Activated CD8-positive, alpha-beta memory T cell treated with anti-CD3 and anti-CD28 coated beads, Interleukin-2, amount 50 U/mL, for 24 hours (primary cell): ENCODE measurements around the gene ZNF787.
"Not testable (repeated sequence)": the region's sequence is repeated elsewhere in the genome, so short reads cannot be mapped to it uniquely, and the experiment has no call there.

Experiments
- DNase-seq: peaks from one replicate; pipeline ENCODE4 v3.0.0-alpha.2; 2020; ENCODE audit errors: extremely low read depth

ZNF787 gene

GRCh38 chr19:56105831-56106396 lies 15.2 kb downstream of the ZNF787 start:
- not testable (repeated sequence) for DNase-seq

DNA sequence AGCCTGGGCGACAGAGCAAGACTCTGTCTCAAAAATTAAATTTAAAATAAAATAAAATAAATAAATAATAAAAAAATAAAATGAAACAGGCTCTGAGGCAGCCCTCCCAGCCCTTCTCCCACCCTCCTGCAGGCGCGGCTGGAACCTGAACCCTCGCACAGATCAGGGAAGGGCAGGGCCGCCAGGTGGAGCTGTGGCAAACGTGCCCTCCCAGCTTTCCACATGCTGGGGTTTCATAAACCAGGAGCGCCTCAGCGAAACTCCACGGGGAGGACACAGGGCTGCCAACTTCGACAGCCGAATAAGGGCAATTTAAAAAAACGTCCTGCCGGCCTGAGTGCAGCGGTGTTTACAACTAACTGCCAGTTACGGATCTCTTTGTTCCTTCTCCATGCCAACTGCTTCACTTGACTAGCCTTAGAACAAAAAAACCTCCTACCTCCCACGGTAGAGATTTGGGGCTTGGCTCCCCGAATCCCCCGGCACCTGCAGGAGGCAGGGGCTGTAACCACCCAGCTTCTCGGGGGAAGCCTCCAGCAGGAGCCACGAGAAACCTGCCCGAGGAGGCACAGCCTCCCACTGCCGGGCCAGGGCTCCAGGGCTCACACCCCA lies 15.9 kb downstream of the ZNF787 start:
- no peak for DNase-seq

DNA sequence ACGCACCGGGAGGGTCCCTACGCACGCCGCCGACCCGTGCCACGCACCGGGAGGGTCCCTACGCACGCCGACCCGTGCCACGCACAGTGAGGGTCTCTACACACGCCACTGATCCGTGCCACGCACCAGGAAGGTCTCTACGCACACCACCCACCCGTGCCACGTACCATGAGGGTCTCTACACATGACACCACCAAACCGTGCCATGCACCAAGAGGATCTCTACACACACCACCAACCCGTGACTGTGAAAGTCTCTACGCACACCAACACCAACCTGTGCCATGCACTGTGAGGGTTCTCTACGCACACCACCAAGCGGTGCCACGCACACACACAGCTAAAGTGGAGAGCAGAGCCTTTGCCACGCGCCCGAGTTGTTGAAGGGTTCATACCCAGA lies 16.7 kb downstream of the ZNF787 start:
- DNase-seq: no peak

DNA sequence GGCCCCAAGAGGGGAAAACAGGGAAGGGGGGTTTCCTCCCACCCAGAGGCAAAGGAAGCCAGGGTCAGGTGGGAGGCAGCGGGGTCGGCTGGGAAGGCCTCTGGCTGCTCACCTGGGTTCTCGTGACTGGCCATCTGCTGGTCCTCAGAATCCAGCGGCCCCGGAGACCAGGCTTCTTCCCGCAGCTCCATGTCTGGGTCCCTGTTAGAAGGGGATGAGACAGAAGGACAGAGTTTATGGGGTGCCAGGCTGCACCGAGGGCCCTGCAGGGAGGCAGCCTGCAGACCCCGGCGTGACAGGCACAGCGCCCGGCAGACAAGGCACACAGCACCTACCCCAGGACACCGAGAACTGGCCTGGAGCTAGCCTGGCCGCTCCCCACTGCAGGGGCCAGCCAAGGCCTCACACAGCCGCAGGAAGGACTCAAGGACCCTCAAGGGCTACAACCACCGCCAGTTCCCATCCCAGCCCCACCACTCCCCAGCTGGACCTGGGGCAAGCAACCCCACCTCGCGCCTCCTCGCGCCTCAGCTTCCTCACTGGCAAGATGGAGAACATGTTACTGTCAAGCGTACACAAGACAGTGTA lies 18.0 kb downstream of the ZNF787 start:
- DNase-seq: no peak

DNA sequence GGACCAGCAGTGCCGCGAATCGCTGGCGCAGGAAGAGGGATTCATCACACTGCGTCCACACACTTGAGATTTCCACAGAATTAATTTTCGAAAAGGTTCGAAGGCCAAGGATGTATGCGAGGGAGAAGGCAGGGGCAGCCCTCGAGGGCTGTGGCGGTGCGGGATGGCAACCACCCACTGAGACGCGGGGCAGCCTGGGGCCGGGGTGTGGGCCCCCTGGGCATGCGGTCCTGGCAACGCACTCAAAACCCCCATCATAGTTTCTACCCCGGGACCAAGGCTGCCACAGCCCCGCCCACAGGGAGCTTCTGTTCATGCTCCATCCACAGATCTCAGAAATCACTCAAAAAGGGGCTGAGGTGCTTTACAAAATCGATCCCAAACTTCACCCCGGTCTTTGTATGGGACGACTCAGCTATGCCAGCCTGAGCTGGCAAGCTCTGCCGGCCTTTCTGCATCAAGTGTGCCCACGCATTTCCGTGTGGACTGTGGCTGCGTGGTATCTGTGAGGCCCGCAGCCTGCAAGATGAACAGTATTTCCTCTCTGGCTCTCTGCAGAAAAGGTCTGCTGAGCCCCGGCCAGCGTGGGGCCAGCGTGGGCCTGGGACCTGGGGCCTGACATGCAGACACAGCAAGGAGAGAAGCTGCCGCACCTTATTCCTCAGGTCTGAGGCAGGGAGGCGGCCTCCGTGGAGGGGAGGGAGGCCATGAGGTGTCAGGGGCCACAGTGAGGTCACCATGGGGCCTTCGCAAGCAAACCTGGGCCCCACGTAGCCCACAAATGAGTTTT lies 19.2 kb downstream of the ZNF787 start:
- no peak for DNase-seq

DNA sequence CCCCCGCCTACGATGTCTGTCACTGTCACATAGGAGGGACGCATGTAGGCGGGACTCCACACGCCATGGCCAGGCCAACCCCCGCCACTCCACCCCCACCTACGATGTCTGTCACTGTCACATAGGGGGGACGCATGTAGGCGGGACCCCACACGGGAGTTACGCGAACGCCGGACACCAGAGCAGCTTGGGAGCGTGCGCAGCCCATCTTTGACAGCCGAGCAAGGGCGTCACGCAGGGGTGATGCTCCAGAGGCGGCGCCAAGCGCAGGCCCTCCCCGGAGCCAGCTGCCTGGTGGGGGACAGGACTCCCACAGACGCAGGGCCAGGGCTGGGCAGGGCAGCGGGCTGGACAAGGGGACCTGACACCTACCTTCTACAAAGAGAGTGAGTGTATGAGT lies 20.0 kb downstream of the ZNF787 start:
- no peak for DNase-seq

DNA sequence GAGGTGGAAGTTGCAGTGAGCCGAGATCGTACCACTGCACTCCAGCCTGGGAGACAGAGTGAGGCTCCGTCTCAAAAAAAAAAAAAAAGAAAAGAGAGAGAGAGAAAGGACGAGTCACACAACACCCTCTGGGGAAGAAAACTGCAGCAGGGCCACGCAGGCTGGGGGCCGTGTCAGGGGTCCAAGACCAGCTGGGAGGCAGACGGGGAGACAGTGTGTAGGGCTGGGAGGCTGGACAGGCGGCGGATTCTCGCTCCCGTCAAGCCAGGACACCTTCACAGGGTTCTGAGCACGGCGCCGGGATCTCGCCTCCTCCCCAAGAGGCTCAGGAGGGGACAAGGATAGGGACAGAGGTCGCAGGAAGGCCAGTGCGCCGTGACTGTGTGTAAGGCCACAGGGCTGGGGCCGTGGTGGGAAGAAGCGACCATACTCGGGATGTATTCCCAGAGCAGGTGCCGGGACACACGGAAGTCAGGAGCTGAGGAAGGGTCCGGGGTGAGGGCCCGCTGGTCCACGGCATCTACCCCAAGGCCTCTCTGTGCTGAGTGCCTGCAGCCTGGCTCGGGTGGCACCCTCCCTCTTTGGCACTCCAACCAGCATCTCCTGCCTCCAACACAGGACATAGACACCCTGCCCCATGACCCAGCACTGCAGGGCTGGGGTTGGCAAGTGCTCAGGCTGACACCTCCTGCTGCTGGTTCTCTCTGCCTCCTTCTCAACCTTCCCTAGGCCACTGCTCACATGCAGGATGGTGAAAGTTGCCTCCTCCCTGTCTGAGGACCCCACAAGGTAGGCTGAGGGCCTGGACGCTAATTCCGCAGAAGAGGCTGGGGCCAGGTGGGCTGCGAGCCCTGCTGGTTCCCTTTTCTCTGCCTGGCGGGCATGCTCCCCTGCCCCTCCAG lies 21.2 kb downstream of the ZNF787 start:
- DNase-seq: no peak

DNA sequence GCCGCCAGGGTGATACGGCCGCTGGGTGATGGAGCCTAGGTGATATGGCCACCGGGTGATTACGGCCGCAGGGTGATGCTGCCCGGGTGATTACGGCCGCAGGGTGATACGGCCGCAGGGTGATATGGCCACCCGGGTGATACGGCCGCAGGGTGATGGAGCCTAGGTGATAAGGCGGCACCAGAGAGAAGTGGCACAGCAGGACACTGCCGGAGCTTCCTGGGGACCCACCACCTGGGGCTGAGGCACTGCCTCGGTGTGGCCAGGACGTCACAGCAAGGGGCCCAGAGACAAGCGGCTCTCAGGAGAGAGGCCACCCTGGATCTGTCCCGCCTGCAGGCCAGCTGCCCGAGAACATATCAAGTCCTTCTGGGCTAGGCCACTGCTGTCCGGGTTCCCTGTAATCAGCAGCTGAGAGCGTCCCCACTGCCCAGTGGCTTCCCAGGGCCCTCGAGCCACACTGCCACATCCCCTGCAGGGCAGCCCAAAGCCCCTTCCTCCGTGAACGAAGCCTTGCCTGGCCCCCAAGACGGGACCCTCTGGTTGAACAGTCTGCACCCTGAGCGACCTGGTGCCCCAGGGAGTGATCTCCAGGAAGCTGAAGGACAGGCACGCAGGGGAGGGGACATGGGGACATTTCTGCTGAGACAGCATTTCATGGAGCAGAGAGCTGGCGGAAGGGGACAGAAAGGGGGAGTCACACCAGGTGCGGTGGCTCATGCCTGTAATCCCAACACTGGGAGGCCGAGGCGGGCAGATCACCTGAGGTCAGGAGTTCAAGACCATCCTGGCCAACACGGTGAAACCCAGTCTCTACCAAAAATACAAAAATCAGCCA lies 22.1 kb downstream of the ZNF787 start:
- DNase-seq: no peak

DNA sequence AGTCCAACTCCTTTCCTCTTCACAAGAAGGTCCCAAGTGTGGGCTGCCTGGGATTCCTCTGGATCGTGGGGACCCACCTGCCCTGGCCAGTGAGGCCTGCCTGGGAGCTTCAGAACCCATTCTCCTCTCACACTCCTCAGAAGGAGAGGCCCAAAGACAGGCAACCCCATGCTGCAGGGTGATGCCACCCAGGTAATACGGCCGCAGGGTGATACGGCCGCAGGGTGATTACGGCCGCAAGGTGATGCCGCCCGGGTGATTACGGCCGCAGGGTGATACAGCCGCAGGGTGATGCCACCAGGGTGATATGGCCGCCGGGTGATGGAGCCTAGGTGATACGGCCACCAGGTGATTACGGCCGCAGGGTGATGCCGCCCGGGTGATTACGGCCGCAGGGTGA lies 22.9 kb downstream of the ZNF787 start:
- DNase-seq: not testable (repeated sequence)

DNA sequence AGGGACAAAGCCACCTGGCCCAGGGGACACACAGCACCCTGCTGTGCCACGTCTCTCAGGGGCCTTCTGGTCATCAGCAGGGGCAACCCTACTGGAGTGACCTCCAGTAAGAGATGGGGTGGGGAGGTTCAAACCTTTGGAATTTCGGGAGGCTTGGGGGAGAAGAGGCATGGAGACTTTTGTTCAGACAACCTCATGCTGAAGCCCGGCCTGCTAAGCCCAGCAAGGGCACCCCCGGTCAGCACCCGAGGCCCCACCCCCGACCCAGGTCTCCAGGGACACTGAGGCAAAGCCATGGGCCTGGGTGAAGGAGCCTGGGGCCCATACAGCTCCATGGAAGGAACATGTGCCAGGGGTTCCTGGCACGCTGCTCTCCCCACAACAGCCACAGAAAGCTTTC lies 23.3 kb downstream of the ZNF787 start:
- no peak for DNase-seq

- no peak for DNase-seq
These were observed 23.8 kb downstream of the ZNF787 start for GRCh38 chr19:56097306-56097705.

DNA sequence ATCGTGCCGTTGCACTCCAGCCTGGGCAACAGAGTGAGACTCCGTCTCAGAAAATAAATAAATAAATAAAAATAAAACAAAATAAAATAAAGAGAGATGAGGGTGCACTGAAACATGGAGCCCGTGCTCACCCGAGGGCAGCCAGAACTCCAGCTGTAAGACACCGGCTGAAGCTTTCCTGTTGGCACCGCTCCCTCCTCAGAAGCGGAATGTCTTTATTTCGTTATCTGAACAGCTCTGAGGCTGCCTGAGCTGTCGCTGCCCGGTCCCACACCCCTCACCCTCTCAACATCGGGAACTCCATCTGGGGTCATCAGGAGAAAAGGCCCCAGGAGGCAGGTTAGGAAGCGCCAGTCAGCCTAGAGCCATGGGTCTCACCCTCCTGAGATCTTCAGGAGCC lies 24.4 kb downstream of the ZNF787 start:
- DNase-seq: no peak

- DNase-seq: no peak
These were observed 26.6 kb downstream of the ZNF787 start for GRCh38 chr19:56094449-56094848.

GRCh38 chr19:56092685-56093631 lies 28.1 kb downstream of the ZNF787 start:
- DNase-seq: no peak

DNA sequence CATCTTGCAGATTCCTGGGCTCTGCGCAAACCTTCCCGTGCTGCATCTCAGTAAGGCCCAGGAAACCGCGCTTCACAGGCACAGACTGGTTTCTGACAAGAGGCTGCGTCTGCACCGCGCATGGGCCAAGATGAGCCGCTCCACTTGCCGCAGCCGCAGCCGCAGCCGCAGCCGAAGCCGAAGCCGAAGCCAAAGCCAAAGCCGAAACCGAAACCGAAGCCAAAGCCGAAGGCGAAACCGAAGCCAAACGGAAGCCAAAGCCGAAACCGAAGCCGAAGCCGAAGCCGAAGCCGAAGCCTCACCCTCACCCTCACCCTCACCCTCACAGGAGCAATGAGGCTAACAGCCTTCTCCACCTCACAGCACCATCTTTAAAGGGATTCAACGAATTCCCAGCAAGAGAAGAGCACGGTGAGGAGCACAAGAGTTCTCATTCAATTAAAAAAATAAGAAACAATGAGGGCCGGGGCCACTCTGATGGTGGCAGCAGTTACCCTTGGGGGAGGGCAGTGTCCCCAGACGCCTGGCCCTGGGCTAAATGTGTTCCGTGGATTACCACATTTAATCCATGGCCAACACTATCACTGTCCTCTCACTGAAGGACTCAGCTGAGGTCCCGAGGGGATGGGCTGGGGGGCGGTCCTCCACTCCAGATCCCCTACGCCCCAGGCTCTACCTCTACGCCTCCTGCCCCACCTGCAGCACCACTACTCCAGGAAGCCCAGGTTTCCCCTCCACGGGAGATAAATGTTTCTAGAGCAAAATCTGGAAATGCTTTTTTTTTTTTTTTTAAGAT lies 29.1 kb downstream of the ZNF787 start:
- DNase-seq: no peak

DNA sequence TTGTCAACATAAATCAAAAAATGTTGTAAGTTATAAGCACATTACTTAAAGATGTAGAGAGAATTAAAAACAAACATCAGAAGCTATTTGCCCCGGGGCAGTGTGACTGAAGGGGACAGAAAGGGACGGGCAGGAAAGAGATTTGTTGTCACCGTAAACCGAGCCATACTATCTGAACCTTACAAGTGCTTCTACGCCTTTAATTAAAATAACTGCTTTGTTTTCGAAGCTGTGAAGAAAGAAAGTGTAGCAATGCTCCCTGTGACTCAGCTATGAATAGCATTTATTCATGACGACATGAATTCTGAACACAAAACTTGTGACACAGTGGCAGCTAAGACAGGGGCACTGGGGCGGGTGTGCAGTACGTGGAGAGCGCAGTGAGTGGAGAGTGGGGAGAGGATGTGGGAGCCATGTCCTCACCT lies 30.0 kb downstream of the ZNF787 start:
- DNase-seq: no peak

DNA sequence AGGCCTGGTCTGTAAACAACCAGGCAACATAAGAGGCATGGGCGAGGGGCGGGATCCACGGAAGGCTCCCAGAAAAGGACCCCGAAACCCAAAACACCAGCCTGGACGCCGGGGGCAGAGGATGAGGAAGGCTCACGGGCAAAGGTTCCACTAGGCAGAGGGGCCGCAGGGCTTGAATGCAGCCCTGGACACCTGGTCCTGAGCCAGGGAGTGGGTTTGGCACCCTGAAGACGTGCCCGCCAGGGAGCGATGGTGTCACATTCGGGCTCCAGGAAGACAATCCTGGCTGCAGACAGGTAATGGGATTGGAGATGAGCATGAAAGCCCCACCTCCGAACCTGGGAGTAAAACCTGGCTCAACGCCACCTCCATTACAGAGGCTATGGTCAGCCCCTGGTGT lies 31.8 kb downstream of the ZNF787 start:
- no peak for DNase-seq

GRCh38 chr19:56088497-56089215 lies 32.4 kb downstream of the ZNF787 start:
- no peak for DNase-seq
